GM12878 (cell line): ENCODE measurements around the gene SP1. TPM values are rescaled to one million over a fixed set of nuclear protein-coding genes. Genes with fewer than 3 reads are reported as not detected.

ENCODE experiments used
- polyA plus RNA-seq, 11 experiments: library from polyadenylated mRNA; depleted of rRNA in 4 of 11; unstranded in 6 of 11; stranded (reverse) in 5 of 11; fragments of >200 nt; fragmentation: Nextera tagmentation in 4 of 11; fragmentation: Illumina TruSeq in 1 of 11; extraction: Ambion mirVana in 4 of 11; extraction: Trizol in 1 of 11; gene quantifications; 1 replicate in 1 of 11; 2 replicates in 10 of 11; pipeline versions ENCODE4 v1.2.1 to v1.2.3, GENCODE V29; 2011 to 2016; ENCODE audit warnings: inconsistent platforms in 2 of 11, missing spikeins in 2 of 11, low read depth in 1 of 11
- total RNA-seq, 4 experiments: library from RNA; depleted of rRNA in 3 of 4; stranded (reverse); fragments of >200 nt in 3 of 4; fragmentation: Illumina TruSeq in 1 of 4; extraction: Trizol in 1 of 4; gene quantifications; 2 replicates each; pipeline versions ENCODE4 v1.2.1 to v1.2.3, GENCODE V29; 2013 to 2021

SP1 gene
- total and polyA plus RNA-seq, 10 of the 15 experiments (the other 5 are each of a cell fraction or from before 2014, with no cell fraction given) = 3.3 to 52.0 (median 25.2) TPM

Other genes starting within 250 kb of the SP1 start
Only the 7 nearest of the 16 such genes appear.
- gene PFDN5, start 84.6 kb upstream of the SP1 start, total RNA-seq (2014; rRNA removed) = 320 and 355 TPM in 2 replicates
- 504 and 518 TPM in 2 replicates for gene PFDN5, start 84.6 kb upstream of the SP1 start, total RNA-seq (2014; rRNA removed; fragmentation: Illumina TruSeq; extraction: Trizol)
- gene PFDN5, start 84.6 kb upstream of the SP1 start, total RNA-seq (2021) = 300 and 322 TPM in 2 replicates
- gene PFDN5, start 84.6 kb upstream of the SP1 start, polyA plus RNA-seq (2011; rRNA removed) = 851 and 863 TPM in 2 replicates
- 485 and 536 TPM in 2 replicates for gene PFDN5, start 84.6 kb upstream of the SP1 start, polyA plus RNA-seq (2014; fragmentation: Illumina TruSeq; extraction: Trizol)
- gene PFDN5, start 84.6 kb upstream of the SP1 start, polyA plus RNA-seq (2014; fragmentation: Nextera tagmentation; extraction: Ambion mirVana) = 1,000 to 10,000 TPM; 1,522 to 1,596 TPM
- gene PFDN5, start 84.6 kb upstream of the SP1 start, polyA plus RNA-seq (2014; rRNA removed) = 438 and 511 TPM in 2 replicates
- gene PFDN5, start 84.6 kb upstream of the SP1 start, polyA plus RNA-seq (2016; fragmentation: Nextera tagmentation; extraction: Ambion mirVana) = 100 to 1,000 TPM; 373 to 398 TPM
- 61.7 and 81.0 TPM in 2 replicates for gene MYG1, start 80.5 kb upstream of the SP1 start, total RNA-seq (2014; rRNA removed)
- gene MYG1, start 80.5 kb upstream of the SP1 start, total RNA-seq (2014; rRNA removed; fragmentation: Illumina TruSeq; extraction: Trizol) = 32.4 and 36.2 TPM in 2 replicates
- 64.9 and 68.7 TPM in 2 replicates for gene MYG1, start 80.5 kb upstream of the SP1 start, total RNA-seq (2021)
- gene MYG1, start 80.5 kb upstream of the SP1 start, polyA plus RNA-seq (2011; rRNA removed) = 25.5 and 48.6 TPM in 2 replicates
- 23.2 and 37.6 TPM in 2 replicates for gene MYG1, start 80.5 kb upstream of the SP1 start, polyA plus RNA-seq (2014; fragmentation: Illumina TruSeq; extraction: Trizol)
- gene MYG1, start 80.5 kb upstream of the SP1 start, polyA plus RNA-seq (2014; fragmentation: Nextera tagmentation; extraction: Ambion mirVana) = 10 to 100 TPM; 20.7 to 38.2 TPM
- 66.7 and 76.8 TPM in 2 replicates for gene MYG1, start 80.5 kb upstream of the SP1 start, polyA plus RNA-seq (2014; rRNA removed)
- gene MYG1, start 80.5 kb upstream of the SP1 start, polyA plus RNA-seq (2016; fragmentation: Nextera tagmentation; extraction: Ambion mirVana) = 10 to 100 TPM; 50.2 to 53.7 TPM
- gene AAAS, start 58.6 kb upstream of the SP1 start, total RNA-seq (2014; rRNA removed) = 74.3 and 84.5 TPM in 2 replicates
- gene AAAS, start 58.6 kb upstream of the SP1 start, total RNA-seq (2014; rRNA removed; fragmentation: Illumina TruSeq; extraction: Trizol) = 47.6 and 47.8 TPM in 2 replicates
- 65.3 and 69.0 TPM in 2 replicates for gene AAAS, start 58.6 kb upstream of the SP1 start, total RNA-seq (2021)
- 43.9 and 64.7 TPM in 2 replicates for gene AAAS, start 58.6 kb upstream of the SP1 start, polyA plus RNA-seq (2011; rRNA removed)
- 53.1 and 70.8 TPM in 2 replicates for gene AAAS, start 58.6 kb upstream of the SP1 start, polyA plus RNA-seq (2014; fragmentation: Illumina TruSeq; extraction: Trizol)
- gene AAAS, start 58.6 kb upstream of the SP1 start, polyA plus RNA-seq (2014; fragmentation: Nextera tagmentation; extraction: Ambion mirVana) = 10 to 100 TPM; 58.6 to 71.5 TPM
- 76.8 and 78.1 TPM in 2 replicates for gene AAAS, start 58.6 kb upstream of the SP1 start, polyA plus RNA-seq (2014; rRNA removed)
- gene AAAS, start 58.6 kb upstream of the SP1 start, polyA plus RNA-seq (2016; fragmentation: Nextera tagmentation; extraction: Ambion mirVana) = 10 to 100 TPM; 84.5 to 93.1 TPM
- gene SP7, start 43.8 kb upstream of the SP1 start, total RNA-seq (2014; rRNA removed) = not detected in 2 replicates
- gene SP7, start 43.8 kb upstream of the SP1 start, total RNA-seq (2014; rRNA removed; fragmentation: Illumina TruSeq; extraction: Trizol) = not detected in 2 replicates
- gene SP7, start 43.8 kb upstream of the SP1 start, total RNA-seq (2021) = not detected in 2 replicates
- gene SP7, start 43.8 kb upstream of the SP1 start, polyA plus RNA-seq (2011; rRNA removed) = not detected in 2 replicates
- gene SP7, start 43.8 kb upstream of the SP1 start, polyA plus RNA-seq (2014; fragmentation: Illumina TruSeq; extraction: Trizol) = not detected in 2 replicates
- under 1 TPM in 1 of 2 experiments, not detected in 1; 0.05 TPM for gene SP7, start 43.8 kb upstream of the SP1 start, polyA plus RNA-seq (2014; fragmentation: Nextera tagmentation; extraction: Ambion mirVana)
- gene SP7, start 43.8 kb upstream of the SP1 start, polyA plus RNA-seq (2014; rRNA removed) = not detected in 2 replicates
- under 1 TPM in 1 of 2 experiments, not detected in 1; 0.11 TPM for gene SP7, start 43.8 kb upstream of the SP1 start, polyA plus RNA-seq (2016; fragmentation: Nextera tagmentation; extraction: Ambion mirVana)
- gene AMHR2, start 43.7 kb downstream of the SP1 start, total RNA-seq (2014; rRNA removed) = not detected in 2 replicates
- gene AMHR2, start 43.7 kb downstream of the SP1 start, total RNA-seq (2014; rRNA removed; fragmentation: Illumina TruSeq; extraction: Trizol) = not detected in 2 replicates
- 0.13 TPM in 1 of 2 replicates, not detected in the other for gene AMHR2, start 43.7 kb downstream of the SP1 start, total RNA-seq (2021)
- gene AMHR2, start 43.7 kb downstream of the SP1 start, polyA plus RNA-seq (2011; rRNA removed) = not detected in 2 replicates
- not detected in 2 replicates for gene AMHR2, start 43.7 kb downstream of the SP1 start, polyA plus RNA-seq (2014; fragmentation: Illumina TruSeq; extraction: Trizol)
- gene AMHR2, start 43.7 kb downstream of the SP1 start, polyA plus RNA-seq (2014; fragmentation: Nextera tagmentation; extraction: Ambion mirVana) = under 1 TPM in 1 of 2 experiments, not detected in 1; 0.06 TPM
- not detected in 2 replicates for gene AMHR2, start 43.7 kb downstream of the SP1 start, polyA plus RNA-seq (2014; rRNA removed)
- gene AMHR2, start 43.7 kb downstream of the SP1 start, polyA plus RNA-seq (2016; fragmentation: Nextera tagmentation; extraction: Ambion mirVana) = not detected
- 94.2 and 112 TPM in 2 replicates for gene PRR13, start 61.6 kb downstream of the SP1 start, total RNA-seq (2014; rRNA removed)
- gene PRR13, start 61.6 kb downstream of the SP1 start, total RNA-seq (2014; rRNA removed; fragmentation: Illumina TruSeq; extraction: Trizol) = 126 and 133 TPM in 2 replicates
- 214 and 224 TPM in 2 replicates for gene PRR13, start 61.6 kb downstream of the SP1 start, total RNA-seq (2021)
- 111 and 116 TPM in 2 replicates for gene PRR13, start 61.6 kb downstream of the SP1 start, polyA plus RNA-seq (2011; rRNA removed)
- gene PRR13, start 61.6 kb downstream of the SP1 start, polyA plus RNA-seq (2014; fragmentation: Illumina TruSeq; extraction: Trizol) = 271 and 372 TPM in 2 replicates
- 100 to 1,000 TPM; 339 to 381 TPM for gene PRR13, start 61.6 kb downstream of the SP1 start, polyA plus RNA-seq (2014; fragmentation: Nextera tagmentation; extraction: Ambion mirVana)
- 195 TPM in 2 replicates for gene PRR13, start 61.6 kb downstream of the SP1 start, polyA plus RNA-seq (2014; rRNA removed)
- 100 to 1,000 TPM; 451 to 462 TPM for gene PRR13, start 61.6 kb downstream of the SP1 start, polyA plus RNA-seq (2016; fragmentation: Nextera tagmentation; extraction: Ambion mirVana)
- 155 and 164 TPM in 2 replicates for gene PCBP2, start 71.9 kb downstream of the SP1 start, total RNA-seq (2014; rRNA removed)
- 162 and 177 TPM in 2 replicates for gene PCBP2, start 71.9 kb downstream of the SP1 start, total RNA-seq (2014; rRNA removed; fragmentation: Illumina TruSeq; extraction: Trizol)
- gene PCBP2, start 71.9 kb downstream of the SP1 start, total RNA-seq (2021) = 803 and 817 TPM in 2 replicates
- gene PCBP2, start 71.9 kb downstream of the SP1 start, polyA plus RNA-seq (2011; rRNA removed) = 276 and 336 TPM in 2 replicates
- 629 and 689 TPM in 2 replicates for gene PCBP2, start 71.9 kb downstream of the SP1 start, polyA plus RNA-seq (2014; fragmentation: Illumina TruSeq; extraction: Trizol)
- gene PCBP2, start 71.9 kb downstream of the SP1 start, polyA plus RNA-seq (2014; fragmentation: Nextera tagmentation; extraction: Ambion mirVana) = 100 to 1,000 TPM; 318 to 348 TPM
- 337 and 342 TPM in 2 replicates for gene PCBP2, start 71.9 kb downstream of the SP1 start, polyA plus RNA-seq (2014; rRNA removed)
- 100 to 1,000 TPM; 109 to 127 TPM for gene PCBP2, start 71.9 kb downstream of the SP1 start, polyA plus RNA-seq (2016; fragmentation: Nextera tagmentation; extraction: Ambion mirVana)